Smooth muscle cell (in vitro differentiated cells): ENCODE measurements around the gene SELPLG. TPM values are rescaled to one million over a fixed set of nuclear protein-coding genes. Genes with fewer than 3 reads are reported as not detected.

Experiments
- DNase-seq: peaks from one replicate; lab custom pipeline; 2025; ENCODE audit not compliant: unreplicated experiment; lab: John Stamatoyannopoulos, UW
- H2AFZ ChIP-seq: fragments of 200-600 bp; sonication (generic); 2 replicates; pipeline ENCODE4 v1.6.0; 2016; ENCODE audit warnings: antibody characterized with exemption, low read depth, mild to moderate bottlenecking
- H3F3A ChIP-seq: fragments of 200-600 bp; sonication (generic); 2 replicates; pipeline ENCODE4 v1.6.0; 2017; ENCODE audit warnings: antibody characterized with exemption, low read depth
- H3K27ac ChIP-seq: fragments of 200-600 bp; sonication (generic); 2 replicates; pipeline ENCODE4 v1.5.1; 2016; ENCODE audit warnings: low read depth, mild to moderate bottlenecking
- H3K27me3 ChIP-seq: fragments of 200-600 bp; sonication (generic); 2 replicates; pipeline ENCODE4 v1.6.1; 2016; ENCODE audit warnings: low read depth, mild to moderate bottlenecking
- H3K36me3 ChIP-seq: fragments of 200-600 bp; sonication (generic); 2 replicates; pipeline ENCODE4 v1.5.1; 2016; ENCODE audit warnings: low read depth
- H3K4me1 ChIP-seq: fragments of 200-600 bp; sonication (generic); 2 replicates; pipeline ENCODE4 v1.5.1; 2016; ENCODE audit warnings: low read depth
- H3K4me2 ChIP-seq: fragments of 200-600 bp; sonication (generic); 2 replicates; pipeline ENCODE4 v1.6.0; 2016; ENCODE audit warnings: mild to moderate bottlenecking
- H3K4me3 ChIP-seq: fragments of 200-600 bp; sonication (generic); 2 replicates; pipeline ENCODE4 v1.5.1; 2016; ENCODE audit warnings: mild to moderate bottlenecking
- H3K79me2 ChIP-seq: fragments of 200-600 bp; sonication (generic); 2 replicates; pipeline ENCODE4 v1.6.0; 2016; ENCODE audit warnings: low read depth, mild to moderate bottlenecking
- H3K9ac ChIP-seq: fragments of 200-600 bp; sonication (generic); 2 replicates; pipeline ENCODE4 v1.6.0; 2016; ENCODE audit warnings: low read depth
- H3K9me3 ChIP-seq: fragments of 200-600 bp; sonication (generic); replicated peaks from 2 replicates; pipeline ENCODE4 v1.5.1; 2016; ENCODE audit warnings: low read depth
- H4K20me1 ChIP-seq: fragments of 200-600 bp; sonication (generic); 2 replicates; pipeline ENCODE4 v1.6.0; 2016; ENCODE audit warnings: low read depth
- CTCF ChIP-seq: fragments of 200-600 bp; sonication (generic); IDR thresholded peaks from 2 replicates; pipeline ENCODE4 v1.5.1; 2017; ENCODE audit warnings: borderline replicate concordance, mild to moderate bottlenecking, antibody characterized with exemption; ENCODE audit not compliant: insufficient read depth, poor library complexity, severe bottlenecking
- WGBS: methylation state at CpG from one replicate; pipeline ENCODE4 v1.1.7; 2016; ENCODE audit warnings: low lambda C conversion rate; 5-methylcytosine and 5-hydroxymethylcytosine counted together
- polyA plus RNA-seq: library from polyadenylated mRNA; unstranded; fragments of >200 nt; fragmentation: Nextera tagmentation; extraction: Ambion mirVana; gene quantifications from 2 replicates; pipeline ENCODE4 v1.2.1, GENCODE V29; 2016
- total RNA-seq: library from RNA; depleted of rRNA; stranded (reverse); fragments of >200 nt; gene quantifications from 2 replicates; pipeline ENCODE4 v1.2.3, GENCODE V29; 2014

SELPLG gene
- total and polyA plus RNA-seq, 2 experiments from 2014 or later, result 0.09 to 2.0 TPM

- Histone ChIP-seq H3K27me3 (no peaks in the 10 kb centered on the region), H2AFZ (no peak overlapping the region), H3K4me3 (no peak overlapping the region), H3K36me3 (no peaks in the 10 kb centered on the region), H3K9ac (no peak overlapping the region), H3K27ac (no peak overlapping the region), H3F3A (peaks cover 12% of the 10 kb centered on the region), H3K9me3 (no peaks in the 10 kb centered on the region), H3K4me2 (no peak overlapping the region), H3K4me1 (no peaks in the 10 kb centered on the region), H4K20me1 (no peaks in the 10 kb centered on the region), H3K79me2 (no peaks in the 10 kb centered on the region)
- WGBS, result 96% methylated on average over 2 of the region's 2 CpGs
- no peak for DNase-seq
- no peak for TF ChIP-seq CTCF
Observed at GRCh38 chr12:108616359-108616758, 17.3 kb downstream of the SELPLG start.

- no peaks in the 10 kb centered on the region for H3K4me1 ChIP-seq
- no peaks in the 10 kb centered on the region for H3K9me3 ChIP-seq
- peaks cover 13% of the 10 kb centered on the region for H3F3A ChIP-seq
- no peaks in the 10 kb centered on the region for H3K79me2 ChIP-seq
- H2AFZ ChIP-seq, result no peak overlapping the region
- no peak overlapping the region for H3K4me2 ChIP-seq
- H3K4me3 ChIP-seq, result no peak overlapping the region
- no peak overlapping the region for H3K27ac ChIP-seq
- DNase-seq, result no peak
- no peaks in the 10 kb centered on the region for H4K20me1 ChIP-seq
- H3K27me3 ChIP-seq, result no peaks in the 10 kb centered on the region
- WGBS, result 100% methylated on average over 1 of the region's 1 CpG
- no peaks in the 10 kb centered on the region for H3K36me3 ChIP-seq
- H3K9ac ChIP-seq, result no peak overlapping the region
- TF ChIP-seq CTCF, result no peak
Observed at GRCh38 chr12:108615918-108616317, 17.8 kb downstream of the SELPLG start.

- no peaks in the 10 kb centered on the region for H3K36me3 ChIP-seq
- 95% methylated on average over 6 of the region's 6 CpGs for WGBS
- no peaks in the 10 kb centered on the region for H3K27me3 ChIP-seq
- no peak overlapping the region for H2AFZ ChIP-seq
- H4K20me1 ChIP-seq, result no peaks in the 10 kb centered on the region
- peaks cover 7% of the 10 kb centered on the region for H3F3A ChIP-seq
- DNase-seq, result no peak
- H3K9me3 ChIP-seq, result no peaks in the 10 kb centered on the region
- no peak for TF ChIP-seq CTCF
- no peaks in the 10 kb centered on the region for H3K79me2 ChIP-seq
- no peaks in the 10 kb centered on the region for H3K4me1 ChIP-seq
- H3K4me2 ChIP-seq, result no peak overlapping the region
- no peak overlapping the region for H3K27ac ChIP-seq
- no peak overlapping the region for H3K9ac ChIP-seq
- H3K4me3 ChIP-seq, result no peak overlapping the region
Observed at GRCh38 chr12:108614639-108615038, 19.1 kb downstream of the SELPLG start.

- DNase-seq, result no peak
- H3K4me2 ChIP-seq, result no peak overlapping the region
- no peak overlapping the region for H3K9ac ChIP-seq
- TF ChIP-seq CTCF, result no peak
- no peak overlapping the region for H2AFZ ChIP-seq
- H3K79me2 ChIP-seq, result no peaks in the 10 kb centered on the region
- no peaks in the 10 kb centered on the region for H4K20me1 ChIP-seq
- no peak overlapping the region for H3K27ac ChIP-seq
- peaks cover 7% of the 10 kb centered on the region for H3F3A ChIP-seq
- H3K9me3 ChIP-seq, result no peaks in the 10 kb centered on the region
- no peak overlapping the region for H3K4me3 ChIP-seq
- H3K27me3 ChIP-seq, result no peaks in the 10 kb centered on the region
- H3K4me1 ChIP-seq, result no peaks in the 10 kb centered on the region
- WGBS, result 92% methylated on average over 4 of the region's 4 CpGs
- no peaks in the 10 kb centered on the region for H3K36me3 ChIP-seq
Observed at GRCh38 chr12:108614041-108614440, 19.7 kb downstream of the SELPLG start.
